HL-60 (cell line): ENCODE results near the gene TAS2R16.

Experiments used
- CTCF ChIP-seq: IDR thresholded peaks from one replicate; pipeline ENCODE4 v1.5.1; 2011; ENCODE audit warnings: low read length, control low read depth, inconsistent platforms; ENCODE audit not compliant: insufficient read depth
- GABPA ChIP-seq: IDR thresholded peaks from 2 replicates; pipeline ENCODE4 v1.6.1; 2012; ENCODE audit warnings: low read depth
- POLR2AphosphoS5 ChIP-seq: IDR thresholded peaks from 2 replicates; pipeline ENCODE4 v1.6.1; 2012; ENCODE audit warnings: low read depth
- REST ChIP-seq: IDR thresholded peaks from 2 replicates; pipeline ENCODE4 v1.6.1; 2012; ENCODE audit warnings: low read depth; ENCODE audit not compliant: insufficient replicate concordance
- SPI1 ChIP-seq: IDR thresholded peaks from 2 replicates; pipeline ENCODE4 v1.6.1; 2012; ENCODE audit warnings: low read depth, mild to moderate bottlenecking, borderline replicate concordance

- TF ChIP-seq CTCF (no peak), REST (no peak), SPI1 (no peak), GABPA (no peak), POLR2AphosphoS5 (no peak)
These were observed 27.1 kb upstream of the TAS2R16 start for GRCh38 chr7:123022576-123022975.
